ENCODE data around the gene ZNF438. TPM values are rescaled to one million over a fixed set of nuclear protein-coding genes. Genes with fewer than 3 reads are reported as not detected.

Gene ZNF438
- total and polyA plus RNA-seq, 10 of the 15 experiments (the other 5 are each of a cell fraction or from before 2014, with no cell fraction given) = 0.93 to 5.2 (median 1.9) TPM

DNA sequence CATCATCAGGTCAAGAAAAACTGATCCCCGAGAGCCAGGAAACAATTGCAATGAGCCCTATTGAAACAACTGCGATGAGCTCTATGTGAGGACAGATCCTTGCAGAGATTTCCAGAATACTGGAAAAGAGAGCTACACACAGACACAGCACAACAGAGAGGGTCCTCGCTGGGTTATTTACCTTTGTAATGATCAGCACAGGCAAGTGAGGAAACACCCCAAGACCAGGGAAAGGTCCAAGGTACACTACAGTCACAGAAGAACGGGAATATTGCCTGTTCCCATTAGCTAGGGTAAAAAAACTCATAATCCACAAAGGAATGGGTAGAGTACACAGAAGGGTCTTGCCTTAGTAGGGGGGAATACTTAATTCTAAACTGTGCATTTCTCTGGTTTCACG is 152.7 kb downstream of the ZNF438 start:
- RAD21 ChIA-PET (ENCODE audit: unreplicated experiment) = no interaction called here
- no peak for ATAC-seq
- Histone ChIP-seq H3K27ac (ENCODE audit: control insufficient read depth, insufficient read depth) (no peak overlapping the region), H3K4me2 (ENCODE audit: control insufficient read depth, insufficient read depth) (no peak overlapping the region), H3K4me1 (ENCODE audit: control insufficient read depth, insufficient read depth, low read length) (no peaks in the 10 kb centered on the region), H3K36me3 (ENCODE audit: control insufficient read depth in 2 of 2, insufficient read depth in 2 of 2, low read length in 1 of 2) (no peaks in the 10 kb centered on the region), H3K9me3 (replicated peaks; ENCODE audit: control insufficient read depth, insufficient read depth, low read length) (no peaks in the 10 kb centered on the region), H3K9ac (ENCODE audit: control insufficient read depth, insufficient read depth, low read length) (no peak overlapping the region), H3K79me2 (ENCODE audit: control insufficient read depth, insufficient read depth, low read length) (no peaks in the 10 kb centered on the region), H3K4me3 (no peak overlapping the region), H2AFZ (ENCODE audit: control insufficient read depth, low read depth, low read length) (no peak overlapping the region), H3K27me3 (replicated peaks in 1 of 2; ENCODE audit: control insufficient read depth in 2 of 2, insufficient read depth in 2 of 2, low read length in 1 of 2) (no peaks in the 10 kb centered on the region), H4K20me1 (ENCODE audit: control insufficient read depth, insufficient read depth) (no peaks in the 10 kb centered on the region)
- TF ChIP-seq HDAC2 (IDR thresholded peaks at IDR 0.05) = no peak
- no peak for TF ChIP-seq SMC3 (IDR thresholded peaks at IDR 0.05; ENCODE audit: borderline replicate concordance, low read length)
- TF ChIP-seq, protein P1, sequence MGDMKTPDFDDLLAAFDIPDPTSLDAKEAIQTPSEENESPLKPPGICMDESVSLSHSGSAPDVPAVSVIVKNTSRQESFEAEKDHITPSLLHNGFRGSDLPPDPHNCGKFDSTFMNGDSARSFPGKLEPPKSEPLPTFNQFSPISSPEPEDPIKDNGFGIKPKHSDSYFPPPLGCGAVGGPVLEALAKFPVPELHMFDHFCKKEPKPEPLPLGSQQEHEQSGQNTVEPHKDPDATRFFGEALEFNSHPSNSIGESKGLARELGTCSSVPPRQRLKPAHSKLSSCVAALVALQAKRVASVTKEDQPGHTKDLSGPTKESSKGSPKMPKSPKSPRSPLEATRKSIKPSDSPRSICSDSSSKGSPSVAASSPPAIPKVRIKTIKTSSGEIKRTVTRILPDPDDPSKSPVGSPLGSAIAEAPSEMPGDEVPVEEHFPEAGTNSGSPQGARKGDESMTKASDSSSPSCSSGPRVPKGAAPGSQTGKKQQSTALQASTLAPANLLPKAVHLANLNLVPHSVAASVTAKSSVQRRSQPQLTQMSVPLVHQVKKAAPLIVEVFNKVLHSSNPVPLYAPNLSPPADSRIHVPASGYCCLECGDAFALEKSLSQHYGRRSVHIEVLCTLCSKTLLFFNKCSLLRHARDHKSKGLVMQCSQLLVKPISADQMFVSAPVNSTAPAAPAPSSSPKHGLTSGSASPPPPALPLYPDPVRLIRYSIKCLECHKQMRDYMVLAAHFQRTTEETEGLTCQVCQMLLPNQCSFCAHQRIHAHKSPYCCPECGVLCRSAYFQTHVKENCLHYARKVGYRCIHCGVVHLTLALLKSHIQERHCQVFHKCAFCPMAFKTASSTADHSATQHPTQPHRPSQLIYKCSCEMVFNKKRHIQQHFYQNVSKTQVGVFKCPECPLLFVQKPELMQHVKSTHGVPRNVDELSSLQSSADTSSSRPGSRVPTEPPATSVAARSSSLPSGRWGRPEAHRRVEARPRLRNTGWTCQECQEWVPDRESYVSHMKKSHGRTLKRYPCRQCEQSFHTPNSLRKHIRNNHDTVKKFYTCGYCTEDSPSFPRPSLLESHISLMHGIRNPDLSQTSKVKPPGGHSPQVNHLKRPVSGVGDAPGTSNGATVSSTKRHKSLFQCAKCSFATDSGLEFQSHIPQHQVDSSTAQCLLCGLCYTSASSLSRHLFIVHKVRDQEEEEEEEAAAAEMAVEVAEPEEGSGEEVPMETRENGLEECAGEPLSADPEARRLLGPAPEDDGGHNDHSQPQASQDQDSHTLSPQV (IDR thresholded peaks at IDR 0.05) = no peak
- TF ChIP-seq NFXL1 (IDR thresholded peaks at IDR 0.05; ENCODE audit: borderline replicate concordance) = no peak
- no peak for TF ChIP-seq MYC (IDR thresholded peaks at IDR 0.05; ENCODE audit: insufficient read depth, insufficient read length, insufficient replicate concordance, low read length, severe bottlenecking)
- TF ChIP-seq HDAC6 (IDR thresholded peaks at IDR 0.05; ENCODE audit: unreplicated experiment) = no peak
- TF ChIP-seq POLR2AphosphoS5 (IDR thresholded peaks at IDR 0.05; ENCODE audit: low read length) = no peak
- TF ChIP-seq, protein P2, sequence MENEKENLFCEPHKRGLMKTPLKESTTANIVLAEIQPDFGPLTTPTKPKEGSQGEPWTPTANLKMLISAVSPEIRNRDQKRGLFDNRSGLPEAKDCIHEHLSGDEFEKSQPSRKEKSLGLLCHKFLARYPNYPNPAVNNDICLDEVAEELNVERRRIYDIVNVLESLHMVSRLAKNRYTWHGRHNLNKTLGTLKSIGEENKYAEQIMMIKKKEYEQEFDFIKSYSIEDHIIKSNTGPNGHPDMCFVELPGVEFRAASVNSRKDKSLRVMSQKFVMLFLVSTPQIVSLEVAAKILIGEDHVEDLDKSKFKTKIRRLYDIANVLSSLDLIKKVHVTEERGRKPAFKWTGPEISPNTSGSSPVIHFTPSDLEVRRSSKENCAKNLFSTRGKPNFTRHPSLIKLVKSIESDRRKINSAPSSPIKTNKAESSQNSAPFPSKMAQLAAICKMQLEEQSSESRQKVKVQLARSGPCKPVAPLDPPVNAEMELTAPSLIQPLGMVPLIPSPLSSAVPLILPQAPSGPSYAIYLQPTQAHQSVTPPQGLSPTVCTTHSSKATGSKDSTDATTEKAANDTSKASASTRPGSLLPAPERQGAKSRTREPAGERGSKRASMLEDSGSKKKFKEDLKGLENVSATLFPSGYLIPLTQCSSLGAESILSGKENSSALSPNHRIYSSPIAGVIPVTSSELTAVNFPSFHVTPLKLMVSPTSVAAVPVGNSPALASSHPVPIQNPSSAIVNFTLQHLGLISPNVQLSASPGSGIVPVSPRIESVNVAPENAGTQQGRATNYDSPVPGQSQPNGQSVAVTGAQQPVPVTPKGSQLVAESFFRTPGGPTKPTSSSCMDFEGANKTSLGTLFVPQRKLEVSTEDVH (IDR thresholded peaks at IDR 0.05; ENCODE audit: low read depth, partially characterized antibody) = no peak
- no peak for TF ChIP-seq EED (IDR thresholded peaks at IDR 0.05; ENCODE audit: low read depth)
- TF ChIP-seq ETV6 (conservative IDR thresholded peaks at IDR 0.05 in 1 of 2, IDR thresholded peaks at IDR 0.05 in 1 of 2; ENCODE audit: borderline replicate concordance in 1 of 2, low read depth in 1 of 2) = no peak
- SMC1A ChIA-PET (ENCODE audit: uncharacterized antibody, unreplicated experiment) = interaction anchor here (0.9 kb wide), 1 partner anchor 111 kb away, joined by 3 read pairs; no protein-coding TSS in a partner anchor
- intact Hi-C loops (cut with micrococcal nuclease; ENCODE audit: unreplicated experiment) = no loop called here
- no peak for FAIRE-seq
- CTCF ChIA-PET = interaction anchor here (0.6 kb wide), 1 partner anchor 32 kb away, joined by 3 read pairs; no protein-coding TSS in a partner anchor
- in situ Hi-C loops (cut with MboI) = no loop called here
- no TSS peak for BruUV-seq (replicated peaks)
- no peak for DNase-seq (ENCODE audit: low read depth, low spot score)
- POLR2A ChIA-PET = no interaction called here
- 62% methylated on average over 5 of the region's 5 CpGs for WGBS (ENCODE audit: insufficient coverage, insufficient replicate concordance, low lambda C conversion rate, missing lambda C conversion rate)
